Posterior cingulate gyrus (tissue), 11 donors: ENCODE data around the gene ZNF8.
"Not testable (repeated sequence)": the region's sequence is repeated elsewhere in the genome, so short reads cannot be mapped to it uniquely, and the experiment has no call there.

Experiments
- DNase-seq, 10 donors: peaks; one replicate each; pipeline versions ENCODE4 v3.0.0 to v3.0.0-alpha.2; 2020 to 2021; ENCODE audit warnings: mixed read lengths in 3 of 10
- intact Hi-C: fragments of 100-400 bp; cut with DNase I; formaldehyde crosslinking; loops from one replicate; pipeline ENCODE4 v1.15.1; 2023

Gene ZNF8

DNA sequence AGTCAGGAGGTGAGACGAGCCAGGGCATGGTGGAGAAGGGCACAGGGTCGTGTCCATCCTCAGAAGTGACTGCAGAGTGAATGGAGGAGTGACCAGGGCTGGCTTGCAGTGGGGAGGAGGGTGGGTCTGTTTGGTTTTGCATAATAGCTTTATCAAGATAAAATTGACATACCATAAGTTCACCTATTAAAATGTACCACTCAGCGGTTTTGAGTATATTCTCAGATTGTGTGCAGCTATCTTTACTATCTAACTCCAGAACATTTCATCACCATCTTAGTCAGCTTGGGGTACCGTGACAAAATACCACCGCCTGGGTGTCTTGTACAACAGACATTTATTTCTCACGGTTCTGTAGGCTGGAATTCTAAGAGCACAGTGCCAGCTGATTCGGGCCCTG lies 13.2 kb downstream of the ZNF8 start:
- intact Hi-C loops, result no loop called here
- peak in 1 of 10 donors; percentile 3 for DNase-seq

DNA sequence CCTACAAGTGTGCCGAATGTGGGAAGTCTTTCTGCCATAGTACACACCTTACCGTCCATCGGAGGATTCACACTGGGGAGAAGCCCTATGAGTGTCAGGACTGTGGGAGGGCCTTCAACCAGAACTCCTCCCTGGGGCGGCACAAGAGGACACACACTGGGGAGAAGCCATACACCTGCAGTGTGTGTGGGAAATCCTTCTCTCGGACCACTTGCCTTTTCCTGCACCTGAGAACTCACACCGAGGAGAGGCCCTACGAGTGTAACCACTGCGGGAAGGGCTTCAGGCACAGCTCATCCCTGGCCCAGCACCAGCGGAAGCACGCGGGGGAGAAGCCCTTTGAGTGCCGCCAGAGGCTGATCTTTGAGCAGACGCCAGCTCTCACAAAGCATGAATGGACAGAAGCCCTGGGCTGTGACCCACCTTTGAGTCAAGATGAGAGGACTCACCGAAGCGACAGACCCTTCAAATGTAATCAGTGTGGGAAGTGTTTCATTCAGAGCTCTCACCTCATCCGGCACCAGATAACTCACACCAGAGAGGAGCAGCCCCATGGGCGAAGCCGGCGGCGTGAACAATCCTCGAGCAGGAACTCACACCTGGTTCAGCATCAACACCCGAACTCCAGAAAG lies 16.1 kb downstream of the ZNF8 start:
- intact Hi-C loops, result no loop called here

DNA sequence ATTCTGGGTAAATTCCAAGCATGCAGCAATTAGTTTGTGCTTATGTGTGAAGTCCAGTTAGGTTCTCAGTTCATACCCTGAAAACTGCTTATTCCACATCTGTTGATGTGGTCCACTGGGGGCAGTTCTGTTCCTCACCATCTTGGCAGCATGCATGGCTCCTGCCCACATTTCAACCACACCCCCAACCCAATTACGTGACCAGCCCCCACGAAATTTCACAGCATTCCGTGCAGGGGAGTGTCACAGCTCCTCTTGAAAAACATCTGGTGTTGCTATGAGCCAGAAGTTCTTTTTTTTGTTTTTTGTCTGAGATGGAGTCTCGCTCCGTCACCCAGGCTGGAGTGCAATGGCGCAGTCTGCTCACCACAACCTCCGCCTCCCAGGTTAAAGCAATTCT lies 17.3 kb downstream of the ZNF8 start:
- DNase-seq, result peak in 1 of 10 donors; percentile 14
- intact Hi-C loops, result no loop called here

More for the DNA sequence above, 16.1 kb downstream of the ZNF8 start:
- peak in 1 of 10 donors; percentile 50 for DNase-seq

GRCh38 chr19:58300620-58301019 lies 21.9 kb downstream of the ZNF8 start:
- DNase-seq, result peak in 1 of 10 donors; percentile 27
- intact Hi-C loops, result loop anchor here (10.0 kb wide), 1 partner anchor 116 kb away; the partner anchor contains the start of gene ZNF274

GRCh38 chr19:58304255-58304654 lies 25.5 kb downstream of the ZNF8 start:
- no peak for DNase-seq
- intact Hi-C loops, result loop anchor here (2.0 to 10.0 kb wide), 3 partner anchors 23 to 119 kb away; partner anchors contain the start of genes ZNF274, ZNF8 and ZSCAN22

- intact Hi-C loops, result loop anchor here (2.0 to 10.0 kb wide), 3 partner anchors 22 to 120 kb away; partner anchors contain the start of genes ZNF274, ZNF8 and ZSCAN22
- no peak for DNase-seq
These were observed 26.0 kb downstream of the ZNF8 start for GRCh38 chr19:58304748-58305064.

GRCh38 chr19:58305065-58305931 lies 26.5 kb downstream of the ZNF8 start, which contains the start of gene ERVK3-1:
TSS of gene ERVK3-1 (plus strand) at chr19:58305377. CDS start at chr19:58312169, 6,792 bp downstream.
- DNase-seq, result peak; percentile 94 to 100 (median 96)

GRCh38 chr19:58305932-58306323 lies 27.2 kb downstream of the ZNF8 start:
- DNase-seq, result no peak
- intact Hi-C loops, result loop anchor here (2.0 to 10.0 kb wide), 3 partner anchors 21 to 121 kb away; partner anchors contain the start of genes ZNF274, ZNF8 and ZSCAN22

More at GRCh38 chr19:58305065-58305931, 26.5 kb downstream of the ZNF8 start, which contains the start of gene ERVK3-1:
- intact Hi-C loops, result loop anchor here (2.0 to 10.0 kb wide), 3 partner anchors 22 to 120 kb away; partner anchors contain the start of genes ZNF274, ZNF8 and ZSCAN22

- no peak for DNase-seq
- intact Hi-C loops, result loop anchor here (10.0 kb wide), 1 partner anchor 123 kb away; the partner anchor contains the start of gene ZNF274
These were observed 29.0 kb downstream of the ZNF8 start for GRCh38 chr19:58307736-58308135.

DNA sequence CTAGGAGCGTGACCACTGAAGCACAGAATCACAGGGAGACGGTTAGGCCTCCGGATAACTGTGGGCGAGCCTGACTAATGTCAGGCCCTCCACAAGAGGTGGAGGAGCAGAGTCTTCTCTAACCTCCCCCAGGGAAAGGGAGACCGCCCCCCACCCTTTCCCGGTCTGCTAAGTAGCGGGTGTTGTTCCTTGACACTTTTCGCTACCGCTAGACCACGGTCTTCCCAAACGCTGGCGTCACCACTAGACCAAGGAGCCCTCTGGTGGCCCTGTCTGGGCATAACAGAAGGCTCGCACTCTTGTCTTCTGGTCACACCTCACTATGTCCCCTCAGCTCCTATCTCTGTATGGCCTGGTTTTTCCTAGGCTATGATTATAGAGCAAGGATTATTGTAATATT lies 31.9 kb downstream of the ZNF8 start:
- intact Hi-C loops, result not testable (repeated sequence)
- peak in 8 of 10 donors; percentile 38 to 94 (median 56) for DNase-seq

- peak in 7 of 10 donors; percentile 38 to 89 (median 64) for DNase-seq
- intact Hi-C loops, result no loop called here
These were observed 32.6 kb downstream of the ZNF8 start for GRCh38 chr19:58311345-58311865.

GRCh38 chr19:58315580-58315979 lies 36.8 kb downstream of the ZNF8 start:
- DNase-seq, result no peak
- intact Hi-C loops, result no loop called here

GRCh38 chr19:58317476-58318072 lies 38.8 kb downstream of the ZNF8 start:
- intact Hi-C loops, result no loop called here
- no peak for DNase-seq

DNA sequence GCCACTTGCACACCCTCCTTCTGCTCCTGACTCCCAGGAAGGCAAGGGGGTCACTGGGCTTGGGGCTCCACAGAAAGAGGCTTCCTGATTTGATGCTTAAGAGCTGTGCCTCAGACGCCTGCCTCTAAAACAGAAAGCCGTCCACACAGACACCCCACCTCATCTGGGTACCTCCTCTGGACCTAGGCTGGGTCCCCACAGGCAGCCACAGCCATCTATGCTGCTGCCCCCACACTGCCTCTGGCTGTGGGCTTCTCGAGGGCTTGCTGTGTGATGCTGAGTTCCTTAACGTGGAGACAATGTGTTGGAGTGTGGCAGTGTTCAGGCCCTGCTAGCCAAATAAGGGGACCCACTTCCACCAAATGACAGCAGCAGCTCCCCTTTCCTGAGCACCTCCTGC lies 39.5 kb downstream of the ZNF8 start:
- no peak for DNase-seq
- intact Hi-C loops, result no loop called here

DNA sequence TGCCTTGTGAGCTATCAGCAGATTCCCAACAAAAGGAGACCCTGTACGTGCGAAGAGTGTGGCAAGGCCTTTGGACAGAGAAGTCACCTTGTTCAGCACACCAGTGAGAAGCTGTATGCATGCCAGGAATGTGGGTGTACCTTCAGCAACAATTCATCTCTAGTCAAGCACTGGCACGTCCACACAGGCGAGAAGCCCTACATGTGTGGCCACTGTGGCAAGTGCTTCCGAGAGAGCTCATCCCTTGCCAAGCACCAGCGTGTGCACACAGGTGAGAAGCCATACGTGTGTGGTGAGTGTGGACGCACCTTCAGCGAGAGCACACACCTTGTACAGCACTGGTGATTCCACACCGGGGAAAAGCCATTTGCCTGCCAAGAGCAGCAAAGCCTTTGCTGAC lies 40.5 kb downstream of the ZNF8 start:
- intact Hi-C loops, result no loop called here
- DNase-seq, result no peak

DNA sequence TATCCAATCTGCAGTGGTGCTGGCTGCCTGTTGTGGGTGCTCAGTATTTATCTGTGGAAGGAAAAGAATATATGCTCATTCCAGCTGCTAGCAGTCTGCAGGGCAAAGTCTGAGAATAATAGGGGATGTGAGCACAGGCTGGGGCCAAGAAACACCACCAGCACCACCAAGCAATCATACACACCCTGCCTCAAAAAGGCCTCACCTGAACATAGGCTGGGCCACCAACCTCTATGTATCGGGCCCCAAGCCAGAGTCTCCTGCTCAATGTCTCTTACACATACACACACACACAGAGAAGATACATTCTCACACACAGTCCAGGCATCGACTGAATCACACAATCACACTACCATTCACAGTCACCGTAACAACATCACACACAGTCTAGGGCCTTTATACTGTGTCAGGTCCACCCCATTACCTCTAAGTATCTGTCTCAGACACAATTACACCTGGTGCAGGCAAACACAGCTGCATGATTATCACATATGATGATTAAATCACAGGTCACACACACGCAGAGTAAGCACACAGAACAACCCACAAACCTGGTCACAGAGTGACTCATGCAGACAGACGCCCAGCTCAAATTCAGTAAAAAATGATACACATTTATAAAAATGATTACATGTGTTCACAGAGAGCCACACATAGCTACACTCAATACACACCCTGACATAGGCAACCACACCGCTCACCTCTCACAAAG lies 46.7 kb downstream of the ZNF8 start:
- DNase-seq, result no peak
- intact Hi-C loops, result loop anchor here (2.0 kb wide), 2 partner anchors 21 to 47 kb away; partner anchors contain the start of genes ERVK3-1 and ZNF8

DNA sequence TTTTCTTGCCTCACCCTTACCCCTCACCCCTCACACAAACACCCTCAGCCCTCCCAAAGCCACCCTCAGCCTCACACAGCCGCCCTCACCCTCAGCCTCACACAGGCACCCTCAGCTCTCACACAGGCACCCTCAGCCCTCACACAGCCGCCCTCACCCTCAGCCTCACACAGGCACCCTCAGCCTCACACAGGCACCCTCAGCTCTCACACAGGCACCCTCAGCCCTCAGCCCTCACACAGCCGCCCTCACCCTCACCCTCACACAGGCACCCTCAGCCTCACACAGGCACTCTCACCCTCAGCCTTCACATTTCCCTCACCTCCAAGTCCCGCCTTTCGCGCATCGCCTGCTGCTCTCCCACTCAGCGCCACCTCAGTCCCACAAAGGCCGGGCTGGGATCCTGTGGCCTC lies 47.8 kb downstream of the ZNF8 start:
- intact Hi-C loops, result loop anchor here (2.0 kb wide), 2 partner anchors 22 to 48 kb away; partner anchors contain the start of genes ERVK3-1 and ZNF8
- no peak for DNase-seq

GRCh38 chr19:58326914-58327726 lies 48.4 kb downstream of the ZNF8 start, which contains the start of gene ZSCAN22:
TSS of gene ZSCAN22 (plus strand) at chr19:58326994. CDS start at chr19:58334803, 7,809 bp downstream.
- intact Hi-C loops, result loop anchor here (1.0 to 2.0 kb wide), 4 partner anchors 22 to 53 kb away; partner anchors contain the start of genes ERVK3-1, ZNF497 and ZNF8
- peak; percentile 97 to 99 (median 98) for DNase-seq
